MM.1S (cell line): Measurements from ENCODE around the gene PAGR1.

Source experiments
- CTCF ChIP-seq: fragments of 300-600 bp; sonication (generic); IDR thresholded peaks from 2 replicates; pipeline ENCODE4 v1.5.1; 2016; ENCODE audit warnings: antibody characterized with exemption, low read length, mixed read lengths
- EZH2 ChIP-seq: fragments of 300-600 bp; sonication (generic); optimal IDR thresholded peaks from 2 replicates; pipeline ENCODE3; 2017; ENCODE audit warnings: low read depth, mild to moderate bottlenecking, antibody characterized with exemption, low read length, mixed read lengths

- no peak for TF ChIP-seq CTCF
- no peak for TF ChIP-seq EZH2
Observed at GRCh38 chr16:29791845-29792807, 23.8 kb upstream of the PAGR1 start.
